Cardiac septum (tissue), 1 donor: ENCODE results near the gene AHCY. TPM values are rescaled to one million over a fixed set of nuclear protein-coding genes. Genes with fewer than 3 reads are reported as not detected.
"Not testable (repeated sequence)": the region's sequence is repeated elsewhere in the genome, so short reads cannot be mapped to it uniquely, and the experiment has no call there.

Experiments
- DNase-seq: peaks from one replicate; pipeline ENCODE4 v3.0.0-alpha.2; 2020; ENCODE audit warnings: low spot score
- intact Hi-C: fragments of 100-400 bp; cut with DNase I; formaldehyde crosslinking; loops from one replicate; pipeline ENCODE4 v1.14.0; 2022
- total RNA-seq: library from RNA; stranded (reverse); fragmentation: NEBNext Ultra II Directional; extraction: Animal tissue kit (Norgen Biotek cat#: 25700); gene quantifications from one replicate; pipeline ENCODE4 v1.2.1, GENCODE V29; 2021
- donor health status: DM: no; HTN: no; CAD: no.

The AHCY gene
- total RNA-seq, 1 donor from 2014 or later, result 45.7 TPM

GRCh38 chr20:34301587-34302311, 1.4 kb downstream of the AHCY start:
- no peak for DNase-seq
- intact Hi-C loops, result loop anchor here (2.0 to 5.0 kb wide), 2 partner anchors 34 to 61 kb away; partner anchors contain the start of gene ITCH

GRCh38 chr20:34300809-34301586, 2.2 kb downstream of the AHCY start:
- no peak for DNase-seq
- intact Hi-C loops, result loop anchor here (5.0 kb wide), 1 partner anchor 34 kb away; no protein-coding TSS in a partner anchor

GRCh38 chr20:34300256-34300806, 2.8 kb downstream of the AHCY start:
- no peak for DNase-seq
- intact Hi-C loops, result loop anchor here (5.0 kb wide), 1 partner anchor 33 kb away; no protein-coding TSS in a partner anchor

GRCh38 chr20:34299556-34300255, 3.4 kb downstream of the AHCY start:
- intact Hi-C loops, result loop anchor here (5.0 kb wide), 1 partner anchor 32 kb away; no protein-coding TSS in a partner anchor

GRCh38 chr20:34298294-34298784, 4.8 kb downstream of the AHCY start:
- DNase-seq, intact Hi-C loops: not testable (repeated sequence)

More at GRCh38 chr20:34299556-34300255, 3.4 kb downstream of the AHCY start:
- no peak for DNase-seq

- intact Hi-C loops, result no loop called here
- no peak for DNase-seq
Observed at GRCh38 chr20:34296468-34296867, 6.7 kb downstream of the AHCY start.

GRCh38 chr20:34295284-34295683, 7.9 kb downstream of the AHCY start:
- no peak for DNase-seq
- intact Hi-C loops, result no loop called here

GRCh38 chr20:34294563-34294962, 8.6 kb downstream of the AHCY start:
- intact Hi-C loops, result no loop called here
- DNase-seq, result no peak

GRCh38 chr20:34293589-34293988, 9.6 kb downstream of the AHCY start:
- DNase-seq, result no peak
- intact Hi-C loops, result no loop called here

- DNase-seq, result no peak
- intact Hi-C loops, result no loop called here
Observed at GRCh38 chr20:34293119-34293518, 10.0 kb downstream of the AHCY start.

- intact Hi-C loops, result no loop called here
- DNase-seq, result no peak
Observed at GRCh38 chr20:34292496-34292895, 10.7 kb downstream of the AHCY start.

GRCh38 chr20:34290471-34290870, 12.7 kb downstream of the AHCY start:
- intact Hi-C loops, result no loop called here
- DNase-seq, result no peak

- DNase-seq, intact Hi-C loops: not testable (repeated sequence)
Observed at GRCh38 chr20:34287500-34287899, 15.7 kb downstream of the AHCY start.

- intact Hi-C loops, result no loop called here
- no peak for DNase-seq
Observed at GRCh38 chr20:34285450-34285849, 17.7 kb downstream of the AHCY start.

- intact Hi-C loops, result no loop called here
- no peak for DNase-seq
Observed at GRCh38 chr20:34283844-34284243, 19.3 kb downstream of the AHCY start.

- DNase-seq, result no peak
- intact Hi-C loops, result no loop called here
Observed at GRCh38 chr20:34282041-34282440, 21.1 kb downstream of the AHCY start.

GRCh38 chr20:34281177-34281576, 22.0 kb downstream of the AHCY start:
- intact Hi-C loops, result no loop called here

GRCh38 chr20:34274694-34275093, 28.5 kb downstream of the AHCY start:
- DNase-seq, result no peak
- intact Hi-C loops, result no loop called here

More at GRCh38 chr20:34281177-34281576, 22.0 kb downstream of the AHCY start:
- DNase-seq, result no peak

- DNase-seq, result no peak
- intact Hi-C loops, result no loop called here
Observed at GRCh38 chr20:34271956-34272355, 31.2 kb downstream of the AHCY start.
